HG03066 (cell line): Measurements from ENCODE around the gene CLCN7.
"Not testable (repeated sequence)": the region's sequence is repeated elsewhere in the genome, so short reads cannot be mapped to it uniquely, and the experiment has no call there.

Source experiments
- ATAC-seq: cut with Tn5 transposase; IDR thresholded peaks from one replicate; pipeline ENCODE4 v1.9.1; 2021; ENCODE audit warnings: low read depth; ENCODE audit not compliant: unreplicated experiment

CLCN7 gene

DNA sequence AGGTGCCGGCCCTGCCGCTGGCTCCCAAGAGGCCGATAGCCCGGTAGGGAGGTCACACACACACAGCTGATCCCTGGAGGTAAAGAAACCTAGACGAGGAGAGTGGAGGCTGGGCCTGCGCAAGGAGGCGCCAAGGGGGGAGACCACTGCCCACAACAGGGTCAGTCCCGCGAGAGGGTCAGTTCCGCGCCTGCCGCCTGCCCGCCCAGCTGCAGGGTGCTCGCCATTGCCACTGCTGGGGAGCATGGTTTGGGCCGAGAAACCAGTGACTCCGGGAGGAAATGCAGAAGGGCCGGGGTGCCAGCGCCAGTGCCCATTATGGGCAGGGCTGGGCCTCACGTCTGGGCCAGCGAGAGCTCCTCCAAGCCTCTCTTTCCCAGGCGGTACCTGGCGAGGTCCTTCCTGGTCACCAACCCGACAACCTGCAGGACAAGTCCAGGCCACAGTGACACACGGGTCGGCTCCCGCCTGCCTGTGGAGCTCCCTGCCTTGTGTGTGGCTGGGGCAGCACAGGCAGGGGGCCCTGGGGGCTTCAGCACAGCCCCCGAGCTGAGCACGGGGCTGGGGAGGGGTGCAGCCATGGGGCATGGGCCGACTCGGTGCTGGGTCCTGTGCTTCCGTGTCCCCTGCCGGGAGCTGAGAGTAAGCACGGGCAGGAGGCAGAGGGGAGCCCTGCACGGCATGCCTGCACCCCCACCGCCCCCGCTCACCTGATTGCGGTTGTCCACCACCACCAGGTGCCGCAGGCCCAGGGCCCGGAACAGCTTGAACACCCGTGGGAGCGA lies 28.3 kb downstream of the CLCN7 start:
- ATAC-seq = no peak

DNA sequence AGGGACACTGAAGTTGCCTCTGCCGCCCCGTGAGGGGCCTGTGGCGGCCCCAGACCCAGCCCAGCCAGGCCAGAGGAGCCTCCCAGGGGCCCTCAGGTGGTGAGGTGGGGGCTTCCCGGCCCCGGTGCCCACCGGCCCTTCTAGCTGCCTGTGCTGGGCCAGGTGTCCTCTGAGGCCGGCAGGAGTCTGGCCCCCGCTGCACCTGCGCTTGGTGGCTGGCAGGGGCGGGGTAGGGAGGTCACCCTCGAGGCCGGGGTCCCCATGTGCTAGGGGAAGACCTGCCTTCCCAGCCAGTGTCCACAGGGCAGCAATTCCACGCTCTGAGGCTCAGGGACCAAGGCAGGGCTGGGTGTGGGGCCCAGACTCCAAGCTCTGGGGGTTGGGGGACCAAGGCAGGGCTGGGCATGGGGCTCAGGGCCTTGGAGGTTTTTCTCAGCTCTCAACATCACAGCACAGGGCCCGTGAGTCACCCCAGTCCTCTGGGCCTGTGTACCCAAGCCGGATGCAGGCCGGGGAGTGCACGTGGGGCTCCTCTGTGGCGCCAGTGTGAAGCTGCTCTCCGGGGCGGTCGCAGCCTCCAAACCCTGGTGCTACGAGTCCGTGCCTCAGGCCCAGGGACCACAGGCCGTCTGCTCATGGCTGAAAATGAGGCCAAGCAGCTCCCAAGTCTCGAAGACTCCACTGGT lies 29.2 kb downstream of the CLCN7 start:
- ATAC-seq = no peak

GRCh38 chr16:1444730-1445517 lies 29.9 kb downstream of the CLCN7 start:
- ATAC-seq = no peak

DNA sequence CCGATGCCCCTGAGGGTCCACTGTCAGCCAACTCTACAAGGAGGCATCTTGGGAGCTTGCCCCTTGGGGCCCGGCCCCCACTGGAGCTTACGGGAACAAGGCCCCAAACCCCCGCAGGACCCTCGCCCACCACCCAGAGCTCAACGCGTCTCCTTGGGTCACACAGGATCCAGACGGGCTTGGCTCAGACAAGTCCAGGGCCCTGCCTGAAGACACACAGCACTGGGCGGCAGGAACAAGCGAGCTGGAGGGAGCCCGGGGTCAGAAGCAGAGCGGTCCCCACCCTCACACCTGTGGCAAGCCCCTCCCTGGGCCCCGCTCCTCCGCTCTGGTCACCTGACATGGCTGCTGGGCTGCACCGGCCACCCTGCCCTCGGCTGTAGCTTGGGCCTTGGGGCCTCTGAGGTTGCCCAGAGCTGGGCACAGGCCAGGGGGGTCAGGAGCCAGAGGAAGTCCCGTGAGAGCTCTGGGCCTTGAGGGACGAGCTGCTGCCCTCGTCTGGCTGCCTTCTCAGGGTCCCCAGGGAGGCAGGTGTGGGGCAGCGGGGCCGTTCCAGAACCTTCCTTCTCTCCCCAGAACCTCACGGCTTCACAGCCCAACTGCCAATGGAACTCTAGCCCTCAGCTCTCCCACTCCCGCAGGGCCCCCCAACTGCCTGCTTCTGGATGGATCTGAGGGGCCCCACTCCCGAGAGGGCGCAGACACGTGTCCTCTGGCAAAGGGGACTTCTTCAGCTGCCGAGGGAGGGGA lies 30.7 kb downstream of the CLCN7 start, which contains the start of gene CCDC154:
Gene CCDC154 (minus strand): TSS at position 577 of the 750 bp plus-strand sequence. CDS start 234 bp downstream, at position 343.
- no peak for ATAC-seq

DNA sequence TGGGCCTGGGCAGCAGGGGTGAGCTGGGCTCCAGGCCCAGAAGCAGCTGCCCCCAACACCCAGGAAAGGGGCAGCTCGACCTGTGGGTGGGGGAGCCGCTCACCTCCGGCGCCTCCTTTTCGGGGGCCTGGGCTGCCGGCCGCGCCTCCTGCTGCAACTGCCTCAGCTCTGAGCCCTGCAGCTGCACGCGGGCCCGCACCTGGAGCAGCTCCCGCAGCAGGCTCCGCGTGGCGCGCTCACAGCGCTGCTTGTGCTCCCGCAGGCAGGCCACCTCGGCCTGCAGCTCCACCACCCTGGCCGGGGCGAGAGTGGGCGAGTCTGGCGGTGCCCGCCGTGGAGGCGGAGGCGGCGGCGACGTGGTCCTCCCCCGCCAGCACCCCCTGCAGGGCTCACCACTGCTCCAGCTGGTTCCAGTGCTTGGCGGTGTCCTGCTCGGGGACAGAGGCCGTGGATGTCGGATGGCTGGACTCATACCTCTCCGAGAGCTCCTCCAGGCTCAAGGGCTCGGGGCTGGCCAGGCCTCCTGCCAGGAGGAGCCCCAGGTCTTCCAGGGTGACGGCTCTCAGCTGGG lies 31.3 kb downstream of the CLCN7 start:
- ATAC-seq = no peak

- ATAC-seq = no peak
These were observed 32.1 kb downstream of the CLCN7 start for GRCh38 chr16:1442697-1443096.

- no peak for ATAC-seq
These were observed 33.4 kb downstream of the CLCN7 start for GRCh38 chr16:1441391-1441829.

- not testable (repeated sequence) for ATAC-seq
These were observed 35.1 kb downstream of the CLCN7 start for GRCh38 chr16:1439699-1440074.

GRCh38 chr16:1439058-1439698 lies 35.6 kb downstream of the CLCN7 start:
- ATAC-seq = no peak

DNA sequence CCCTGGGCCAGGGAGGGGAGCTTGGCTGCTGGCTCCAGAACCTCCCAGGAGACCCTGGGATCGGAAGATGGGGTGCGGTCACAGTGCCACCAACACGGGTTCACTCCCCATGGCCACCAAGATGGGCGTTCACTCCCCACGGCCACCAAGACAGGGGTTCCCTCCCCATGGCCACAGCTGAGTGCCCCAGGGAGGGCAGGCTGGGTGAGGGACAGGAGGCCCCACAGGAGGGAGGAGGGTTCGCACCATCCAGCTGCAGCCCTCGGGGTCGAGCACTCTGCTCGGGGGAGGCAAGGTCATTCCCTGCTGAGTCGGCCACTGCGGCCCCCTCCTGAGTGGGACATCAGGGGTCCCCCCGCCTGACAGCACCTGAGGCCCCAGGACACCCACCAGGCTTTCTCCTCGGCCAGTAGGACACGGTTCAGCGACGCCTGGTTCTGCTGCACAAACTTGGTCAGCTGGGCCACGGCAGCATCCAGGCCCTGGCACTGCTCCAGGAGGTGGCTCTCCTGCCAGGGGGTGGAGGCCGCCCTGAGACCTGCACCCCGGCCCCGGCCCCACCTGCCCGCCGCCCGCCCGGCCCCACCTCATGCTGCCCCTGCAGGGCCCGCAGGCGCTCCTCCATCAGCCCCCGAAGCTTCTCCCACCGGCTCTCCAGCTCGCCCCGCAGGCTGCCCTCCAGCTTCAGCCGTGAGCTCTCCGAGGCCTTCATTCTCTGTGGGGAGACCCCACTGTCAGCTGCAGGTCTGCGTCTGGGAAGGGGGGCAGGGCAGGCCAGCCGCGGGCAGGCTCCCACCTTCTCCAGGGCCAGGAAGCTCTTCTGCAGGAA lies 36.4 kb downstream of the CLCN7 start:
- no peak for ATAC-seq

DNA sequence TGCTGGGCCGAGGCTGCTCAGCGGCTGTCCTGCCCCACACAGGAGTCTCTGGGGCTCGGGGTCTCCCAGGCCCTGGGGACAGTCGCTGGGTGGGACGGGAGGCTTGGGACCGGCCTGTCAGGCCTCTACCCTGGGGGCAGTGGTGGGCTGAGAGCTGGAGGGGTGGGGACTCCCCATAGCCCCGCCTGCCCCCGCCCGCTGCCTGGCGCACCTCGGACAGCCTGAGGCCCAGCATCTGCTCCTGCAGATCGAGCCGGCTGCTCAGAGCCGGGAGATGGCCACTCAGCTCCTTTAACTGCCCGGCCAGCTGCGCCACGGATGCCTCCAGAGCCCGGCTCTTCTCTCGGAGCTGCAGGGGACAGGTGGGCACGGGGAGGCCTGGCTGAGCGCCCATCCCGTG lies 37.2 kb downstream of the CLCN7 start:
- no peak for ATAC-seq

DNA sequence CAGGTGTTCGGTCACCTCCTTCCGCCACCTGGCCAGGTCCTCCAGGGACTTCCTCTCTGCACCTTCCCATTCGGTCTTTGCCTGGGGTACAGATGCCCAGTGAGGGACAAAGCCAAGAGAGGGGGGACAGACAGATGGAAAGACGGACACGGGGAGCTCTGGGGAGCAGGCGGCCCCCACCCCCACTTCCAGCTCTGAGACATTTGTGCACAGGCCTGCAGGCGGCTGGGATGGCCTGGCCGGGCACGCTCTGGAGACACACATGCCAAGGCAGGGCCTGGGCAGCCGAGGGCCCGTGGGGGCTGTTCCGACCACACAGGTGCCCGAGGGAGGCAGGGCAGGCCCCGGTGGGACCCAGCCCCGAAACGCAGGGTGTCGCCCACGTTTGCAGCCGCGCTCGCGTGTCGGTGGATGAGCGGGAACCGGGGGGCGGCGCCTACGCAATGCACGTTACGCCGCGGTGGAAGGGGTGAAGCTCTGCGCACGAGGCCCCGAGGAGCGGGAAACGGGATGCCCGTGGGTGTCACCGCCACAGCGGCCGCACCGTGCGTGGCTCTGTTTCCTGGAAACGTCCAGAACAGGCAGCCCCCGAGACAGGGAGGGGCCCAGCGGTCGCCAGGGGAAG lies 38.0 kb downstream of the CLCN7 start:
- ATAC-seq = no peak

- no peak for ATAC-seq
These were observed 38.7 kb downstream of the CLCN7 start for GRCh38 chr16:1435921-1436697.

GRCh38 chr16:1434644-1435592 lies 39.9 kb downstream of the CLCN7 start:
- no peak for ATAC-seq

- ATAC-seq = no peak
These were observed 41.1 kb downstream of the CLCN7 start for GRCh38 chr16:1433756-1434155.

- no peak for ATAC-seq
These were observed 41.6 kb downstream of the CLCN7 start for GRCh38 chr16:1433263-1433560.
